Subcutaneous adipose tissue (tissue), 4 donors: ENCODE measurements around the gene MYO3B. TPM values are rescaled to one million over a fixed set of nuclear protein-coding genes. Genes with fewer than 3 reads are reported as not detected.

Experiments
- CTCF ChIP-seq: fragments of 450-650 bp; IDR thresholded peaks from one replicate; pipeline ENCODE4 v1.5.1; 2016; ENCODE audit warnings: low read depth, mild to moderate bottlenecking, control low read depth, antibody characterized with exemption, moderate library complexity
- total RNA-seq, 4 donors: library from RNA; depleted of rRNA; stranded (reverse); fragments of >200 nt; gene quantifications; one replicate each; pipeline ENCODE4 v1.1.0, GENCODE V29; 2016

MYO3B gene
- total RNA-seq, 4 donors from 2014 or later = 0.17 TPM; not detected in 3

DNA sequence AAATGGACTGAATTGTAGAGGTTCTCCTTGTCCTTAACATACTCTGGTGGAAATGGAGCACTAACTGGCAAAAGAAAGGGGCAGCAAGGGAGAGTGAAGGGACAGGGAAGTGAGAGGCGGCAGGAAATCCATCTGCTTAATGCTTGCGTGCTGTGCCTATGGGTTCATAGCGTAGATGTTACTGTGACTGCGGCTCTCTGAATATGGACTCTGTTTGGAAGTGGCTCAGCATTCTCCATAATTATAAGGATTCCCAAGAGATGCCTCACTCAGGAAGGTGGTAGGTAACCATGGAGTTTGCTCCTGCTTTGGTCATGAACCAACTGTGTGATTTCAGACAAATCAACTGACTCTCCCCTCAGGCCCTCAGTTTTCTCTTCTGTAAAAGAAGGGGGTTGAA is 50.0 kb downstream of the MYO3B start:
- no peak for TF ChIP-seq CTCF

- no peak for TF ChIP-seq CTCF
Observed at GRCh38 chr2:170228429-170228828, 50.5 kb downstream of the MYO3B start.

DNA sequence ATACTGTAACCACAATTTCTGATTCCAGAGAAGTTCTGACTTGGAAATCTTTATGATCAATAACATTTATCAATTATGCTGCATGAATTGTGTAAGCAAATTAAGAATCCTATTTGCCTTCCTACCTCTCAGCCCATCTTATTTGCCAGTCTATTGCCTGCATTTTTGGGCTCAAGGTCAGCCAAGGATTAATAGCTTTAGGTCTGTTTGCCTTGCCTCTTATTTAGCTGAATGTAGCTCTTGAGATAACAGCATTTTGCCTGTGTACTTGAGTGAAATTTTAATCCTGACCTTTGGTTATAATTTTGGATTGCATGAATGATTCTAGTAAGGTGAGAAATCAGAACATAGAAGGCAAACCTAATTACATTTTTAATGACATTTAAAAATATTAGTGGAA is 51.2 kb downstream of the MYO3B start:
- no peak for TF ChIP-seq CTCF

- no peak for TF ChIP-seq CTCF
Observed at GRCh38 chr2:170229744-170230143, 51.8 kb downstream of the MYO3B start.

GRCh38 chr2:170235860-170236679 is 58.1 kb downstream of the MYO3B start:
- no peak for TF ChIP-seq CTCF

- TF ChIP-seq CTCF = no peak
Observed at GRCh38 chr2:170236680-170237047, 58.7 kb downstream of the MYO3B start.

DNA sequence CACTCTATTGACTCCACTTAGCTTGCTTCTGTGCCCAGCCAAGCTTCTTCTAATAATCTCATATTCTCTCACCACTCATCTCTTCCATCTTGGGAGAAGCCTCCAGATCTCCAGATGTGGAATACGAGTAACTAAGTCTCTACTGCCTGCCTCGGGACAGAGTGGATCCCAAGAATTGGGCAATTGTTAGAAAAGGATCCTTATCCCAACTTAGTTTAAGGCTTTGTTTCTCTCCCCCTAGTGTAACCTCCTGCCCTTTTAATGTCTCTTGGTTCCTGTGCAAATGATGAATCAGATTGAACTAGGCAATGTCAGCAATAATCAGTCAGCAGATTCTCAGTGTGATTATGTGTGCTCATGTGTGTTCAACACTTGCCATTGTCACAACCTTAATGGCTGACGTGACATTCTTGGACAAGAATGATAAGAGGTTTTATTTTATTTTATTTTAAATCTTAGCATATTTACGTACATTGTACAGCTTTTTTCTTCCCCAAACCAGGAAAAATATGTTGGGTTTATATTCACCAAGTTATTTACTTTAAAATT is 59.7 kb downstream of the MYO3B start:
- no peak for TF ChIP-seq CTCF
